ENCODE measurements around the gene SMC1A. TPM values are rescaled to one million over a fixed set of nuclear protein-coding genes. Genes with fewer than 3 reads are reported as not detected.

The SMC1A gene
- total RNA-seq, 1 donor from 2014 or later, result 31.4 TPM

DNA sequence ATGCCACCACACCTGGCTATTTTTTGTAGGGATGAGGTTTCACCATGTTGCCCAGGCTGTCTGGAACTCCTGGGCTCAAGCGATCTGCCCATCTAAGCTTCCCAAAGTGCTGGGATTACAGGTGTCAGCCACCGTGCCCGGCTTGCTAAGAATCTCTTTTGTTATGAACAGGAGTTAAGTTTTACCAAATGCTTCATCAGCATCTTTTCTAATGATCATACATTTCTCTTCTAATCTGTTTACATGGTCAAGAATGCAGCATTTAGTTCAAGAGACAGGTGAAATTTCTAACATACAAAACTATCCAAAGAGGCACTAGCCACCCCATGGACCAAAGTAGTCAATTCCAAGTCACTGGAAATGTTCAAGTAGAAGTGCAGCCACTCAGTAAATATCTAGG, 88.6 kb downstream of the SMC1A start:
- Histone ChIP-seq H3K27ac (no peak overlapping the region), H3K4me1 (no peaks in the 10 kb centered on the region), H3K36me3 (no peaks in the 10 kb centered on the region), H3K4me3 (no peak overlapping the region), H3K27me3 (no peaks in the 10 kb centered on the region), H3K9me3 (no peaks in the 10 kb centered on the region)
- no peak for DNase-seq (ENCODE audit: extremely low spot score in 2 of 2)
- intact Hi-C loops (cut with DNase I), result no loop called here
- no peak for TF ChIP-seq POLR2AphosphoS5 (IDR thresholded peaks at IDR 0.05; ENCODE audit: insufficient read depth in 1 of 2, low read depth in 1 of 2)
- TF ChIP-seq POLR2A (IDR thresholded peaks at IDR 0.05), result no peak
- TF ChIP-seq, protein P1, sequence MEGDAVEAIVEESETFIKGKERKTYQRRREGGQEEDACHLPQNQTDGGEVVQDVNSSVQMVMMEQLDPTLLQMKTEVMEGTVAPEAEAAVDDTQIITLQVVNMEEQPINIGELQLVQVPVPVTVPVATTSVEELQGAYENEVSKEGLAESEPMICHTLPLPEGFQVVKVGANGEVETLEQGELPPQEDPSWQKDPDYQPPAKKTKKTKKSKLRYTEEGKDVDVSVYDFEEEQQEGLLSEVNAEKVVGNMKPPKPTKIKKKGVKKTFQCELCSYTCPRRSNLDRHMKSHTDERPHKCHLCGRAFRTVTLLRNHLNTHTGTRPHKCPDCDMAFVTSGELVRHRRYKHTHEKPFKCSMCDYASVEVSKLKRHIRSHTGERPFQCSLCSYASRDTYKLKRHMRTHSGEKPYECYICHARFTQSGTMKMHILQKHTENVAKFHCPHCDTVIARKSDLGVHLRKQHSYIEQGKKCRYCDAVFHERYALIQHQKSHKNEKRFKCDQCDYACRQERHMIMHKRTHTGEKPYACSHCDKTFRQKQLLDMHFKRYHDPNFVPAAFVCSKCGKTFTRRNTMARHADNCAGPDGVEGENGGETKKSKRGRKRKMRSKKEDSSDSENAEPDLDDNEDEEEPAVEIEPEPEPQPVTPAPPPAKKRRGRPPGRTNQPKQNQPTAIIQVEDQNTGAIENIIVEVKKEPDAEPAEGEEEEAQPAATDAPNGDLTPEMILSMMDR (IDR thresholded peaks at IDR 0.05), result no peak

DNA sequence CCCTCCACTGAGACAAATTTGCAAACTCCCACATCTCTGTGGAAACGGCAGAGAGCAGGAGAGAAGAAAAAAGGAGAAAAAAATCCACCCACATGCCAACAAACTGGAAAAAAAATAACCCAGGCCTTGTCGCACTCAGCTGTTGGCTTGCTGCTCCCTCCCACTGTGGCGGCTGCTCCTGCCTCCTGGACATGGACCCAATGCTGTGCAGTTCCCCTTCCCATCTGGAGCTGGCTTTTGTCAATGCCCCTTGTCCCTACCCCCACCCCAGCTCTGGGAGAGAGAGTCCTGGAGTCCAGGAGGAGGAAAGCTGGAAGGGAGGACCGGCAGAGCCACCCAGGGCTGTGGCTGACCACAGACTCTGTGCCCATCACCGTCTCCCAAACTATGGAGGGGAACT, 90.2 kb downstream of the SMC1A start:
- TF ChIP-seq, protein P1 (IDR thresholded peaks at IDR 0.05), result no peak
- TF ChIP-seq POLR2A (IDR thresholded peaks at IDR 0.05) (no peak), POLR2AphosphoS5 (IDR thresholded peaks at IDR 0.05; ENCODE audit: insufficient read depth in 1 of 2, low read depth in 1 of 2) (no peak)
- H3K4me3 ChIP-seq, result no peak overlapping the region
- H3K4me1 ChIP-seq, result no peaks in the 10 kb centered on the region
- no peaks in the 10 kb centered on the region for H3K27me3 ChIP-seq
- H3K36me3 ChIP-seq, result no peaks in the 10 kb centered on the region
- DNase-seq (ENCODE audit: extremely low spot score in 2 of 2), result no peak
- no peaks in the 10 kb centered on the region for H3K9me3 ChIP-seq
- no peak overlapping the region for H3K27ac ChIP-seq
- intact Hi-C loops (cut with DNase I), result no loop called here

DNA sequence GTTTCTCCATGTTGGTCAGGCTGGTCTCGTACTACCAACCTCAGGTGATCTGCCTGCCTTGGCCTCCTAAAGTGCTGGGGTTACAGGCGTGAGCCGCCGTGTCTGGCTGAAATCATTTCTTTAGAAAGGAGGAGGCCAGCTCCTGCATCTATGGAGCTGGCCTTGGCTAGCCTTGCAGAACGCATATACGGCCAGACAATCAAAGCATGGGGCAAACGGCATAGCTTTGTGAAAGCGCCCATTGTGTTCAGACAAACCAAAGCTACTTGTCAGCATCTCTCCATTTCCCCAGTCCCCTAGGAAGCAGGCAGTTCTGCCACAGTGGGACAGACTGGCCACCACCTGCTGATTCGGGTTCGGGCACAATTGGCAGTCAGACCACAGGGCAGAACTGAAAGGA, 92.1 kb downstream of the SMC1A start:
- DNase-seq (ENCODE audit: extremely low spot score in 2 of 2), result no peak
- intact Hi-C loops (cut with DNase I), result no loop called here
- H3K27ac ChIP-seq, result no peak overlapping the region
- H3K4me3 ChIP-seq, result no peak overlapping the region
- no peaks in the 10 kb centered on the region for H3K4me1 ChIP-seq
- no peaks in the 10 kb centered on the region for H3K36me3 ChIP-seq
- H3K27me3 ChIP-seq, result no peaks in the 10 kb centered on the region
- TF ChIP-seq POLR2AphosphoS5 (IDR thresholded peaks at IDR 0.05; ENCODE audit: insufficient read depth in 1 of 2, low read depth in 1 of 2), result no peak
- TF ChIP-seq POLR2A (IDR thresholded peaks at IDR 0.05), result no peak
- TF ChIP-seq, protein P1 (IDR thresholded peaks at IDR 0.05), result no peak
- no peaks in the 10 kb centered on the region for H3K9me3 ChIP-seq

DNA sequence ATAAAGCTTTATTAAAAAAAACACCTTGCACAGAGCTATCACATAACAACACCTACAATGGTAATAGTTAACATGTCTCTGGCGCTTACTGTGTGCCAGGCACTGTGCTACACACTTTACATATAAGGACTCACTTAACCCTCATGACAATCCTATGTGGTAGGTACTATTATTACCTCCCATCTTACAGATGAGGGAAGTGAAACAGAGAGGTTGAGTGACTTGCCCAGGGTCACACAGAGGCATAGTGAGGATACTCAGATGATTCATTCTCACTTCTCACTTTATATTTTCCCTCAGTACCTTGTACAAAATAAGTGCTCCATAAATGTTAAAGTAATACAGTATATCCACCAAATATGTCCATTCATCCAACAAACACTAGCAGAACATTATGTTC, 97.7 kb downstream of the SMC1A start:
- Histone ChIP-seq H3K36me3 (no peaks in the 10 kb centered on the region), H3K27me3 (peaks cover 10% of the 10 kb centered on the region), H3K27ac (no peak overlapping the region), H3K9me3 (no peaks in the 10 kb centered on the region), H3K4me1 (peaks cover 11% of the 10 kb centered on the region), H3K4me3 (no peak overlapping the region)
- DNase-seq (ENCODE audit: extremely low spot score in 2 of 2), result no peak
- intact Hi-C loops (cut with DNase I), result no loop called here
- TF ChIP-seq, protein P1 (IDR thresholded peaks at IDR 0.05), result no peak
- TF ChIP-seq POLR2AphosphoS5 (IDR thresholded peaks at IDR 0.05; ENCODE audit: insufficient read depth in 1 of 2, low read depth in 1 of 2) (no peak), POLR2A (IDR thresholded peaks at IDR 0.05) (no peak)

Small RNAs within 50 kb of the gene (microRNA-seq; reads per million reads assigned to microRNA genes)
- not detected for gene MIR6857 (ENCODE audit: borderline number of aligned reads, borderline replicate concordance)

Small RNAs within 50 kb of the gene (small RNA-seq; reads per million reads assigned to genes)
- gene AC245102.2, result not detected
- not detected for gene MIR6857
- not detected for gene RF00019
- not detected for gene VTRNA3-1P

Other genes with a start within 250 kb of the SMC1A start
- gene KDM5C, start 197.4 kb downstream of the SMC1A start, total RNA-seq, result 123 TPM
- gene IQSEC2, start 141.1 kb downstream of the SMC1A start, total RNA-seq, result 22.8 TPM
- gene RIBC1, start 219 bp upstream of the SMC1A start, total RNA-seq, result not detected
- 42.0 TPM for gene HSD17B10, start 11.7 kb upstream of the SMC1A start, total RNA-seq